ENCODE results near the gene TERT. TPM values are rescaled to one million over a fixed set of nuclear protein-coding genes. Genes with fewer than 3 reads are reported as not detected.

The TERT gene
- total and polyA plus RNA-seq, 2 of the 4 experiments (the other 2 are of a cell fraction): not detected

DNA sequence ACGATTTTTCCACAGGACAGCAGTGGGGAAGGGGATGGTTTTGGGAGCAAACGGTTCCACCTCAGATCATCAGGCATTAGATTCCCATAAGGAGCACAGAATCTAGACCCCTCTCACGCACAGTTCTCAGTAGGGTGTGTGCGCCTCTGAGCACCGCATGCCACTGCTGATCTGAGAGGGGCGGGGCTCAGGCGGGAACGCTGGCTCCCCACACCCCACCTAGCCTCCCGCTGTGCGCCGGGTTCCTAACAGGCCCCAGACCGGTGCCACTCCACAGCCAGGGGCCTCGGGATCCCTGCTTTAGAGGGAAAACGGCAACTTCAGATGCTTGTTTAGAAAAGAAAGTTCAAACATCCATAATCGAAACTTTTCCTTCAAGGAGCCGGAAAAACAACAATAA, 20.4 kb downstream of the TERT start:
- dilution Hi-C loops (cut with HindIII; ENCODE audit: low sequenced_read_pairs, unreplicated experiment): no loop called here

More for the DNA sequence above, 20.4 kb downstream of the TERT start:
- no peak overlapping the region for H2BK15ac ChIP-seq (ENCODE audit: low read depth, low read length)
- ATAC-seq (ENCODE audit: low read depth): no peak
- in situ Hi-C loops (cut with MboI; ENCODE audit: low sequenced_read_pairs) (no loop called here), intact Hi-C loops (cut with micrococcal nuclease) (no loop called here)
- H3K9ac ChIP-seq (ENCODE audit: low read depth, low read length): no peak overlapping the region
- H3K79me1 ChIP-seq (ENCODE audit: low read depth in 1 of 2, low read length in 2 of 2): no peaks in the 10 kb centered on the region
- H4K20me1 ChIP-seq (ENCODE audit: insufficient read depth, low read length): no peaks in the 10 kb centered on the region
- TF ChIP-seq MXI1 (IDR thresholded peaks at IDR 0.05; ENCODE audit: borderline replicate concordance, low read depth, low read length) (no peak), NFE2L2 (IDR thresholded peaks at IDR 0.05; ENCODE audit: low read depth, low read length) (no peak), POLR2A (IDR thresholded peaks at IDR 0.05; ENCODE audit: low read depth, low read length) (no peak)
- H3K27me3 ChIP-seq (ENCODE audit: control insufficient read depth, insufficient read depth, low read length): no peaks in the 10 kb centered on the region
- H3K4ac ChIP-seq (ENCODE audit: low read depth, low read length): no peak overlapping the region
- no peak overlapping the region for H4K91ac ChIP-seq (ENCODE audit: insufficient read depth, low read depth, low read length)
- no peak overlapping the region for H2BK20ac ChIP-seq (ENCODE audit: low read depth, low read length)
- no peak overlapping the region for H4K8ac ChIP-seq (ENCODE audit: low read depth in 2 of 2, low read length in 2 of 2)
- H2BK5ac ChIP-seq (ENCODE audit: low read depth, low read length, poor library complexity, severe bottlenecking): no peak overlapping the region
- H3K9me3 ChIP-seq (ENCODE audit: control insufficient read depth, insufficient read depth, low read length): peaks cover 33% of the 10 kb centered on the region
- no peak overlapping the region for H4K5ac ChIP-seq (ENCODE audit: low read depth, low read length)
- H2AK5ac ChIP-seq (ENCODE audit: low read depth, low read length): no peak overlapping the region
- H3K14ac ChIP-seq (replicated peaks; ENCODE audit: low read depth, low read length): no peak overlapping the region
- no peak overlapping the region for H2AK9ac ChIP-seq (replicated peaks; ENCODE audit: low read depth, low read length, poor library complexity)
- H3K4me3 ChIP-seq (ENCODE audit: insufficient read depth, low read depth, low read length): no peak overlapping the region
- 82% methylated on average over 7 of the region's 16 CpGs; no CpG with 5 or more reads in 1 of the 2 experiments for WGBS, 2 experiments (ENCODE audit: extremely low coverage in 2 of 2, insufficient read length in 1 of 2)
- BruUV-seq (replicated peaks): no TSS peak
- no peaks in the 10 kb centered on the region for H3K36me3 ChIP-seq (ENCODE audit: control insufficient read depth, insufficient read depth, low read length)
- ChIA-PET CTCF (no interaction called here), POLR2A (ENCODE audit: unreplicated experiment) (no interaction called here)
- no peak overlapping the region for H3K18ac ChIP-seq (ENCODE audit: low read depth, low read length)
- no peak overlapping the region for H2AFZ ChIP-seq (replicated peaks; ENCODE audit: low read length, poor library complexity)
- no peak for DNase-seq
- H3K23ac ChIP-seq (ENCODE audit: low read depth, low read length): no peak overlapping the region
- no peak overlapping the region for H2BK120ac ChIP-seq (ENCODE audit: low read depth, low read length)
- H3K56ac ChIP-seq (ENCODE audit: extremely low read depth, insufficient read depth, low read length): no peak overlapping the region
- H3K9me1 ChIP-seq (ENCODE audit: insufficient read depth, low read length): no peaks in the 10 kb centered on the region
- H3K4me1 ChIP-seq (ENCODE audit: control insufficient read depth, insufficient read depth, low read length): no peaks in the 10 kb centered on the region
- no peak overlapping the region for H3K27ac ChIP-seq (ENCODE audit: insufficient read depth, low read length)
- no peak overlapping the region for H3K4me2 ChIP-seq (ENCODE audit: low read depth, low read length)
